AG09309 (cell line): Measurements from ENCODE around the gene INSRR.

Source experiments
- DNase-seq: peaks from one replicate; pipeline ENCODE4 v3.0.0-alpha.2; 2010; ENCODE audit warnings: low read depth
- H3K4me3 ChIP-seq: 2 replicates; pipeline ENCODE4 v1.5.1; 2011; ENCODE audit warnings: mild to moderate bottlenecking, low read depth, low read length, moderate library complexity; ENCODE audit not compliant: control insufficient read depth
- TF ChIP-seq, protein P1 (sequence below): IDR thresholded peaks from 2 replicates; pipeline ENCODE4 v1.5.1; 2011; ENCODE audit warnings: mild to moderate bottlenecking, low read depth, low read length, inconsistent platforms; ENCODE audit not compliant: insufficient read depth, control insufficient read depth; ENCODE audit errors: missing control alignments

The INSRR gene

DNA sequence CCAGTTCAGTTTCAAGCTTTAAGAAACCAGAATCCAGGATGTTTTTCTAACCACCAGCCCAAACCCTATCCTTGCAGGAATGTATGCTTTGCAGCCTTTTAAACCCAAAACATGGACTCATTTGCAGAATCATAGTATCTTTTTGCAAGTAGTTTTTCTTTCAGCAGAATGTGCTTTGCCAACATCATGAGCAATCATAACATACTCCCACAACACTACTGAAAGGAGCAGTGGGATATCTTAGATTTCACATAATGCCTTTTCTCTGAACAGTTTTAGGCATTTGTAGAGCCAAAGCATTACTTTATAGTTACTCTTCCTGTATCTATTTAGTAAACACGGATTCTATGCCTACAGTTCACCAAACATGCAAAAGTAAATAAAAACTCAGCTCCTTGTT lies 32.3 kb downstream of the INSRR start:
- TF ChIP-seq, protein P1, sequence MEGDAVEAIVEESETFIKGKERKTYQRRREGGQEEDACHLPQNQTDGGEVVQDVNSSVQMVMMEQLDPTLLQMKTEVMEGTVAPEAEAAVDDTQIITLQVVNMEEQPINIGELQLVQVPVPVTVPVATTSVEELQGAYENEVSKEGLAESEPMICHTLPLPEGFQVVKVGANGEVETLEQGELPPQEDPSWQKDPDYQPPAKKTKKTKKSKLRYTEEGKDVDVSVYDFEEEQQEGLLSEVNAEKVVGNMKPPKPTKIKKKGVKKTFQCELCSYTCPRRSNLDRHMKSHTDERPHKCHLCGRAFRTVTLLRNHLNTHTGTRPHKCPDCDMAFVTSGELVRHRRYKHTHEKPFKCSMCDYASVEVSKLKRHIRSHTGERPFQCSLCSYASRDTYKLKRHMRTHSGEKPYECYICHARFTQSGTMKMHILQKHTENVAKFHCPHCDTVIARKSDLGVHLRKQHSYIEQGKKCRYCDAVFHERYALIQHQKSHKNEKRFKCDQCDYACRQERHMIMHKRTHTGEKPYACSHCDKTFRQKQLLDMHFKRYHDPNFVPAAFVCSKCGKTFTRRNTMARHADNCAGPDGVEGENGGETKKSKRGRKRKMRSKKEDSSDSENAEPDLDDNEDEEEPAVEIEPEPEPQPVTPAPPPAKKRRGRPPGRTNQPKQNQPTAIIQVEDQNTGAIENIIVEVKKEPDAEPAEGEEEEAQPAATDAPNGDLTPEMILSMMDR = no peak
- no peak overlapping the region for H3K4me3 ChIP-seq
- DNase-seq = no peak

DNA sequence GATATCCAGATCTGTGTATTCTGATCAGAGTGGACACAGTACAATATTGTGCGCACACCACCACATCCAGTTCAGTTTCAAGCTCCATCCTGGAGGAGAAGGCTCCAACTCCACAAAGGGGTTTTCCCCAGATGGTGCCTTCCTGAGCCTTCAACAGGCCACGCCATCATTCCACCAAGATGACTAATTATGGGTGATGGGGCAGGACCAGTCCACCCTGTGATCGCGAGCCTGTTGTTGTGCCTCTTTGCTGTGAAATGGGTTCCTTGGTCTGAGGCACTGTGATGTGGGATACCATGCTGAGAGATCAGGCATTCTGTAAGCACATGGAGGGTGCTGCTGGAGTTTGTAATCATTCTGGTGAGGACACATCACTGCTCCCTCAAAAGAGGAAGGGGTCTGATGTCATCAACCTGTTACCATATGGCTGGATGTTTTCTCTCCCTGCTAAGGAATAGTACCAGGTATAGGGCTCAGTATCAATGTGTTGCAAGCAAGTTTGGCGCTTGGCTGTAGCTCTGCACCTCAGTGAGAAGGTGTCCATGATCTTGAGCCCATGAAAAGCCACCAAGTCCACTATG lies 35.6 kb downstream of the INSRR start:
- TF ChIP-seq, protein P1 = no peak
- H3K4me3 ChIP-seq = no peak overlapping the region
- DNase-seq = no peak

DNA sequence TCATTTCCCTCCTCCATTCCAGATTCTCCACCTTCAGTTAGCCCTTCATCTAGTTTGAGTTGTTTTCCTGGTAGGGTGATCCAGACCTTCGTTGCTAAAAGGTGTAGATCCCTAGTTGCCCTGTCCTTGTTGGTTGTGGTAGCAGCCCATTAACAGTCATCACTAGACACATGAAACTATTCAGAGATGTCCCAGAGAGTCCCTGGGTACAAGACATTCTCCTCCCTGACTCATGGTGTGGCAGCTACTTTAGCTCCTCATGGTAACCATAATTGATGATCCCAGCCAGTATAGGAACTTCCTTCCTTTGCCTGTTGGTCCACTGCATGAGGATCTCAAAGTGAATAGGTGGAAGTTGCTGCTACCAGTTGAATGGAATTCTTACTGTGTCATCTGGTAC lies 36.2 kb downstream of the INSRR start:
- no peak overlapping the region for H3K4me3 ChIP-seq
- TF ChIP-seq, protein P1 = no peak
- DNase-seq = no peak

DNA sequence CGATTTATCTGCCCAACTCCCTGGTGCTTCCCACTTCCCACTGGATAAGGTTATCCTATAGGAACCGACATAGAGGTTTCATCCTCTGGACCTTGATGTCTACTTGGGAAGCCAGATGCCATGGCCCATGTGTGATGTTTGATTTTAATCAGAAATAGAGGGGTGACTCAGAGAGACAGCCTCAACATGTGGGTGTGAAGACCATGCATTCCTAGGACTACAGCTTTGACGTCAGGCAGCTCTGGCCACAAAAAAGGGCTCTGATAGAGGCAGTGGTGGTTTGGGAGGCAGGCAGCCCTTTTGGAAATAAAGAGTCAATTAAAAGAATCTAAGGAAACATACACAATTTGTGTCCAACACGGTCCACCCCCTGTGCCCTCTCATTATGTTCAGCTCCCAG lies 37.1 kb downstream of the INSRR start:
- H3K4me3 ChIP-seq = no peak overlapping the region
- no peak for DNase-seq
- TF ChIP-seq, protein P1 = no peak

DNA sequence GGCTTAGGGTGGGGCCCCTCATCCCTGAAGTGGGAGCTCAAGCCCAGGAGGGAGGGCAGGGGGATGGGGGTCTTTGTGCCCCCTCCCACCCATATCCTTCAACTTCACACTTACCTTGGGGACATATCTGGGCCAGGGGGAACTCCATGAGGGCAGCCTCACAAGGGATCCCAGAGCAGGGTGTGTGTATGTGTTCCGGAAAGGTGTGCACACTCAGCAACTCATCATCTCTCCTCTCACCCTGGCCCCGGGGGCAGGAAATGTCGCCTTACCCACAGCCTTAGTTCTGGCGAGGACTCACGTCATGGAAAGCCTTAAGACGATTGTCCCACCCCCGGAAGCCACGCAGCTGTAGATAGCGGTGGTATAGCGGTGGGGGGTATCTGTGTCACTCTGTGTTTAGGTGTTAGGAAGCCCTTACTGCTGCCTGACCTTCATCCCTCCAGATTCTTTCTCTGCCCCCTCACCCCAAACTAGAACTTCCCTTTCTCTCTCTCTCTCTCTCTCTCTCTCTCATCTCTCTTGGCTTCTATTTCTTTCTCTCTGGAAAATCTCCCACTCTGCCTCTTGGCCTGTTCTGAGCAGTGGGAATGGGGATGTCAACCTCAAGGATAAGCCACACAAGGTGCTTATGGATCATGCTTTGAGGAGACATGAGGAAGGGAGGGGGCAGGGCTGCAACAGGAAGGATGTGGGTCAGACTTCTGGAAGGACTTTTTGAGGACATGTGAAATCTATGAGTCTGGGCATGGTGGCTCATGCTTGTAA lies 42.2 kb downstream of the INSRR start, which contains the start of gene SH2D2A:
Gene SH2D2A (minus strand): TSS at position 288 of the 768 bp plus-strand sequence. CDS start 140 bp downstream, at position 148.
- no peak within 1 kb of the TSS for H3K4me3 ChIP-seq
- TF ChIP-seq, protein P1 = no peak
- DNase-seq = no peak

DNA sequence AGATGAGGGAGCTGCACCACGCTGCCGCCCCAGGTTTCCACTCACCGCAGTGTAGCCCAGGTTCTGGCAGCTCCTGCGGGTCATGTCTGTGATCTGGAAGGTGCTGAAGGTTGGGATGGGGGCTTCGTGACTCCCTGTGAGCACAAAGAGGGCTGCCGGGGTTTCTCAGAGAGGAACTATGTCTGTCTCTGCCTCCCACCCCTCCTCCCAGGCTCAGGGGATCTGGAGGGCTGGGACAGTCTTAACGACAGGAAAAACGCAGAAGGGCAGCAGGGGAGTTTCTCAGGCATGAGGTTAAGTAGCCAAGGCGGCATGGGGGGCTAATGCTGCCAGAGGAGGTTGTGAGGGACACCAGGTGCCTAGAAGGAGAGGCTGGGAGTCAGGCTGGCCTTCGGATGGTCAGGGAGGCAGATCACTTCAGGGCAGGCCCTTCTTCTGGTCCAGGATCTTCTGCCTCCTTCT lies 42.9 kb downstream of the INSRR start:
- no peak overlapping the region for H3K4me3 ChIP-seq
- DNase-seq = no peak
- TF ChIP-seq, protein P1 = no peak
